Mononuclear cell (primary cell): ENCODE data around the gene AMN1. TPM values are rescaled to one million over a fixed set of nuclear protein-coding genes. Genes with fewer than 3 reads are reported as not detected.
"Not testable (repeated sequence)": the region's sequence is repeated elsewhere in the genome, so short reads cannot be mapped to it uniquely, and the experiment has no call there.

Source experiments
- H3K27me3 ChIP-seq: 2 replicates; pipeline ENCODE4 v1.6.0; 2011; ENCODE audit warnings: low read length, control low read depth; ENCODE audit not compliant: insufficient read depth
- H3K4me1 ChIP-seq: 2 replicates; pipeline ENCODE4 v1.5.1; 2011; ENCODE audit warnings: mild to moderate bottlenecking, low read length, control low read depth; ENCODE audit not compliant: insufficient read depth
- H3K4me3 ChIP-seq: 2 replicates; pipeline ENCODE4 v1.5.1; 2011; ENCODE audit warnings: mild to moderate bottlenecking, low read length, moderate library complexity
- H3K9me3 ChIP-seq: 2 replicates; pipeline ENCODE4 v1.5.1; 2011; ENCODE audit warnings: low read depth, mild to moderate bottlenecking, control low read depth, low read length
- total RNA-seq: library from RNA; depleted of rRNA; stranded (reverse); fragments of >200 nt; gene quantifications from one replicate; pipeline ENCODE4 v1.2.3, GENCODE V29; 2012

The AMN1 gene
- total RNA-seq, 1 donor, result 12.0 TPM

GRCh38 chr12:31669582-31669981 lies 59.2 kb downstream of the AMN1 start:
- not testable (repeated sequence) for H3K9me3 ChIP-seq, H3K27me3 ChIP-seq, H3K4me3 ChIP-seq, H3K4me1 ChIP-seq

- no peaks in the 10 kb centered on the region for H3K4me1 ChIP-seq
- no peak overlapping the region for H3K4me3 ChIP-seq
- peaks cover 9% of the 10 kb centered on the region for H3K9me3 ChIP-seq
- no peaks in the 10 kb centered on the region for H3K27me3 ChIP-seq
Measured at GRCh38 chr12:31669020-31669419, 59.8 kb downstream of the AMN1 start.

GRCh38 chr12:31664038-31664437 lies 64.8 kb downstream of the AMN1 start:
- Histone ChIP-seq H3K9me3 (peaks cover 4% of the 10 kb centered on the region), H3K27me3 (no peaks in the 10 kb centered on the region), H3K4me3 (no peak overlapping the region), H3K4me1 (peaks cover 19% of the 10 kb centered on the region)

- Histone ChIP-seq H3K4me1 (peaks cover 22% of the 10 kb centered on the region), H3K4me3 (no peak overlapping the region), H3K27me3 (no peaks in the 10 kb centered on the region), H3K9me3 (no peaks in the 10 kb centered on the region)
Measured at GRCh38 chr12:31663576-31663975, 65.2 kb downstream of the AMN1 start.

- no peak overlapping the region for H3K4me3 ChIP-seq
Measured at GRCh38 chr12:31662176-31662849, 66.5 kb downstream of the AMN1 start.

GRCh38 chr12:31659087-31659942 lies 69.5 kb downstream of the AMN1 start, which contains the start of gene ETFBKMT:
ETFBKMT (plus strand) TSS chr12:31659688; CDS start chr12:31661954, 2,266 bp downstream.
- peak within 1 kb of the TSS; percentile 73 for H3K4me3 ChIP-seq
- no peaks in the 10 kb centered on the region for H3K9me3 ChIP-seq
- peaks cover 26% of the 10 kb centered on the region for H3K4me1 ChIP-seq
- no peaks in the 10 kb centered on the region for H3K27me3 ChIP-seq

More at GRCh38 chr12:31662176-31662849, 66.5 kb downstream of the AMN1 start:
- Histone ChIP-seq H3K27me3 (no peaks in the 10 kb centered on the region), H3K4me1 (peaks cover 26% of the 10 kb centered on the region), H3K9me3 (no peaks in the 10 kb centered on the region)

GRCh38 chr12:31658471-31659086 lies 70.2 kb downstream of the AMN1 start:
- peak overlapping the region; percentile 73 for H3K4me3 ChIP-seq
- H3K4me1 ChIP-seq, result peaks cover 31% of the 10 kb centered on the region
- no peaks in the 10 kb centered on the region for H3K27me3 ChIP-seq
- no peaks in the 10 kb centered on the region for H3K9me3 ChIP-seq

- H3K4me1 ChIP-seq, result peaks cover 29% of the 10 kb centered on the region
- no peaks in the 10 kb centered on the region for H3K27me3 ChIP-seq
- no peaks in the 10 kb centered on the region for H3K9me3 ChIP-seq
- H3K4me3 ChIP-seq, result no peak overlapping the region
Measured at GRCh38 chr12:31655792-31656191, 73.0 kb downstream of the AMN1 start.

GRCh38 chr12:31655208-31655607 lies 73.6 kb downstream of the AMN1 start:
- Histone ChIP-seq H3K4me1 (peaks cover 28% of the 10 kb centered on the region), H3K4me3 (no peak overlapping the region), H3K9me3 (no peaks in the 10 kb centered on the region), H3K27me3 (no peaks in the 10 kb centered on the region)

GRCh38 chr12:31651893-31652521 lies 76.8 kb downstream of the AMN1 start:
- no peaks in the 10 kb centered on the region for H3K27me3 ChIP-seq
- H3K4me3 ChIP-seq, result no peak overlapping the region
- H3K4me1 ChIP-seq, result peaks cover 17% of the 10 kb centered on the region
- no peaks in the 10 kb centered on the region for H3K9me3 ChIP-seq

GRCh38 chr12:31650918-31651317 lies 77.9 kb downstream of the AMN1 start:
- Histone ChIP-seq H3K4me1 (peaks cover 27% of the 10 kb centered on the region), H3K4me3 (no peak overlapping the region), H3K9me3 (no peaks in the 10 kb centered on the region), H3K27me3 (no peaks in the 10 kb centered on the region)

- Histone ChIP-seq H3K27me3 (no peaks in the 10 kb centered on the region), H3K9me3 (no peaks in the 10 kb centered on the region), H3K4me3 (no peak overlapping the region), H3K4me1 (peaks cover 16% of the 10 kb centered on the region)
Measured at GRCh38 chr12:31647086-31647491, 81.7 kb downstream of the AMN1 start.

- H3K27me3 ChIP-seq, result no peaks in the 10 kb centered on the region
- H3K9me3 ChIP-seq, result no peaks in the 10 kb centered on the region
- H3K4me3 ChIP-seq, result no peak overlapping the region
- H3K4me1 ChIP-seq, result peaks cover 16% of the 10 kb centered on the region
Measured at GRCh38 chr12:31645924-31646323, 82.9 kb downstream of the AMN1 start.

GRCh38 chr12:31644536-31644935 lies 84.3 kb downstream of the AMN1 start:
- H3K9me3 ChIP-seq, result no peaks in the 10 kb centered on the region
- H3K4me1 ChIP-seq, result peaks cover 16% of the 10 kb centered on the region
- H3K4me3 ChIP-seq, result no peak overlapping the region
- no peaks in the 10 kb centered on the region for H3K27me3 ChIP-seq
